ENCODE measurements around the gene MCCC2.
A peak's percentile ranks its signal among the peaks of the same experiment; 100 is the strongest.

MCCC2 gene

GRCh38 chr5:71663191-71663969 lies 76.2 kb downstream of the MCCC2 start:
- DNase-seq: no peak

- DNase-seq: peak in 1 of 3 experiments; percentile 54
Observed at GRCh38 chr5:71664615-71665014, 77.5 kb downstream of the MCCC2 start.

GRCh38 chr5:71666321-71666720 lies 79.2 kb downstream of the MCCC2 start:
- DNase-seq: peak in 2 of 3 experiments; percentile 6 to 46

GRCh38 chr5:71677977-71678376 lies 90.8 kb downstream of the MCCC2 start:
- no peak for DNase-seq

GRCh38 chr5:71679714-71680113 lies 92.6 kb downstream of the MCCC2 start:
- no peak for DNase-seq

GRCh38 chr5:71680510-71680909 lies 93.4 kb downstream of the MCCC2 start:
- DNase-seq: no peak

GRCh38 chr5:71681296-71681695 lies 94.2 kb downstream of the MCCC2 start:
- DNase-seq: no peak

- DNase-seq: no peak
Observed at GRCh38 chr5:71684309-71684708, 97.2 kb downstream of the MCCC2 start.

- no peak for DNase-seq
Observed at GRCh38 chr5:71693828-71694427, 106.8 kb downstream of the MCCC2 start.

- DNase-seq: no peak
Observed at GRCh38 chr5:71695071-71695470, 107.9 kb downstream of the MCCC2 start.

- no peak for DNase-seq
Observed at GRCh38 chr5:71695595-71695994, 108.5 kb downstream of the MCCC2 start.

- no peak for DNase-seq
Observed at GRCh38 chr5:71697967-71698366, 110.8 kb downstream of the MCCC2 start.

- no peak for DNase-seq
Observed at GRCh38 chr5:71699233-71699632, 112.1 kb downstream of the MCCC2 start.

GRCh38 chr5:71699751-71700150 lies 112.6 kb downstream of the MCCC2 start:
- DNase-seq: no peak

- DNase-seq: no peak
Observed at GRCh38 chr5:71700803-71701202, 113.7 kb downstream of the MCCC2 start.

- DNase-seq: no peak
Observed at GRCh38 chr5:71701407-71701806, 114.3 kb downstream of the MCCC2 start.

GRCh38 chr5:71703941-71704340 lies 116.8 kb downstream of the MCCC2 start:
- no peak for DNase-seq

GRCh38 chr5:71705421-71705820 lies 118.3 kb downstream of the MCCC2 start:
- DNase-seq: no peak

- DNase-seq: no peak
Observed at GRCh38 chr5:71706906-71707305, 119.8 kb downstream of the MCCC2 start.

All from NCI-H1417 (cell line).